Adipocyte (in vitro differentiated cells): ENCODE measurements around the gene MPZL1.
A peak's percentile ranks its signal among the peaks of the same experiment; 100 is the strongest.

Experiments
- DNase-seq: peaks from one replicate; pipeline ENCODE4 v3.0.0-alpha.2; 2015; ENCODE audit warnings: low read depth
- H3K27me3 ChIP-seq: replicated peaks from 2 replicates; pipeline ENCODE4 v1.7.0; 2013; ENCODE audit warnings: mild to moderate bottlenecking, low read length, moderate library complexity; ENCODE audit not compliant: control insufficient read depth, insufficient read depth
- H3K36me3 ChIP-seq: 2 replicates; pipeline ENCODE4 v1.7.0; 2013; ENCODE audit warnings: low read length, mild to moderate bottlenecking, moderate library complexity; ENCODE audit not compliant: control insufficient read depth, insufficient read depth, severe bottlenecking
- H3K4me1 ChIP-seq: 2 replicates; pipeline ENCODE4 v1.7.0; 2013; ENCODE audit warnings: mild to moderate bottlenecking, low read length, moderate library complexity; ENCODE audit not compliant: control insufficient read depth, insufficient read depth
- H3K4me3 ChIP-seq: 2 replicates; pipeline ENCODE4 v1.7.0; 2013; ENCODE audit warnings: mild to moderate bottlenecking, low read length, moderate library complexity
- H3K9ac ChIP-seq: 2 replicates; pipeline ENCODE4 v1.7.0; 2013; ENCODE audit warnings: mild to moderate bottlenecking, low read length, moderate library complexity
- H3K9me3 ChIP-seq: 2 replicates; pipeline ENCODE4 v1.7.0; 2013; ENCODE audit warnings: mild to moderate bottlenecking, low read length, moderate library complexity; ENCODE audit not compliant: control insufficient read depth

MPZL1 gene

GRCh38 chr1:167770127-167770526, 48.3 kb downstream of the MPZL1 start:
- peaks cover 2% of the 10 kb centered on the region for H3K4me1 ChIP-seq
- H3K4me3 ChIP-seq, result no peak overlapping the region
- H3K36me3 ChIP-seq, result peaks cover 91% of the 10 kb centered on the region
- H3K27me3 ChIP-seq, result no peaks in the 10 kb centered on the region
- H3K9ac ChIP-seq, result no peak overlapping the region
- no peaks in the 10 kb centered on the region for H3K9me3 ChIP-seq
- DNase-seq, result no peak

GRCh38 chr1:167772436-167772835, 50.7 kb downstream of the MPZL1 start:
- no peak for DNase-seq
- H3K36me3 ChIP-seq, result peaks cover 90% of the 10 kb centered on the region
- H3K4me3 ChIP-seq, result no peak overlapping the region

DNA sequence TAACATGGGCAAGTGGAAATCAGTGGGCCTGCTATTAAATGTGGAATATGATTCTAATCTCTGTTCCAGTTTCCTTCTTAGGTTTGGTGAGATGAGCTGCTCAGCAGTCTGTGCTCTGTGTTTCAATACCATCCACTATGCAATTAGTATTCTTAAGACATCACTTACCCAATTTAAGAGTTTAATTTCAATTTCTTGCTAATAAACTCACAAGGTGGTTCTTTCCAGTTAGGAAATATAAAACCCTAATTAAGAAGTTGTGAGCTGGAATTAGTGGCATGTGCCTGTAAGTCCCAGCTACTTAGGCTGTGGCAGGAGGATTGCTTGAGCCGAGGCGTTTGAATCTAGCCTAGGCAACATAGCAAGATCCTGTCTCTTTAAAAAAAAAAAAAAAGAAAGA, 51.7 kb downstream of the MPZL1 start:
- Histone ChIP-seq H3K9ac (no peak overlapping the region), H3K4me3 (no peak overlapping the region), H3K4me1 (peaks cover 9% of the 10 kb centered on the region), H3K9me3 (no peaks in the 10 kb centered on the region), H3K27me3 (no peaks in the 10 kb centered on the region), H3K36me3 (peaks cover 87% of the 10 kb centered on the region)
- no peak for DNase-seq

More at GRCh38 chr1:167772436-167772835, 50.7 kb downstream of the MPZL1 start:
- Histone ChIP-seq H3K27me3 (no peaks in the 10 kb centered on the region), H3K9ac (no peak overlapping the region), H3K4me1 (peaks cover 9% of the 10 kb centered on the region), H3K9me3 (no peaks in the 10 kb centered on the region)

DNA sequence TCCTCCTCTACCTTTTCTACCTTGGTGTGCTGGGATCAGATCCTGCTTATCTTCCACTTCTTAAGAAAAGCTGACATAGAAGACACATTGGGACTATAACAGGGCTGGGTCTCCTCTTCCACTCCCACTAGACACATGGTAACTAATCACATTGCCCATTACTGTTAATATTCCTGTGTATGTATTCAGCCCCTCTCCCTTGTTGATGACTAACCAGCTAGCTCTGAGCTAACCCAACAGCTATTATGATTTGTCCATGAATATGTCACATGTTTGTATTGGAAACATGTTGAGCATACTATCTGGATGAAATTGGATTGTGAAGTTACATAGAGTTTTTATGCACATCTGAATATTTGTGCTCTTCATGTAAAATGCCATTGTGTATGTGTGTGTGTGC, 52.9 kb downstream of the MPZL1 start:
- H3K27me3 ChIP-seq, result no peaks in the 10 kb centered on the region
- no peak overlapping the region for H3K9ac ChIP-seq
- H3K9me3 ChIP-seq, result no peaks in the 10 kb centered on the region
- peaks cover 83% of the 10 kb centered on the region for H3K36me3 ChIP-seq
- H3K4me1 ChIP-seq, result peaks cover 9% of the 10 kb centered on the region
- DNase-seq, result no peak
- H3K4me3 ChIP-seq, result no peak overlapping the region

- DNase-seq, result peak; percentile 31
- H3K27me3 ChIP-seq, result no peaks in the 10 kb centered on the region
- peaks cover 81% of the 10 kb centered on the region for H3K36me3 ChIP-seq
- H3K9ac ChIP-seq, result no peak overlapping the region
- no peak overlapping the region for H3K4me3 ChIP-seq
- no peaks in the 10 kb centered on the region for H3K9me3 ChIP-seq
- H3K4me1 ChIP-seq, result peaks cover 9% of the 10 kb centered on the region
These were observed 53.4 kb downstream of the MPZL1 start for GRCh38 chr1:167775178-167775577.

DNA sequence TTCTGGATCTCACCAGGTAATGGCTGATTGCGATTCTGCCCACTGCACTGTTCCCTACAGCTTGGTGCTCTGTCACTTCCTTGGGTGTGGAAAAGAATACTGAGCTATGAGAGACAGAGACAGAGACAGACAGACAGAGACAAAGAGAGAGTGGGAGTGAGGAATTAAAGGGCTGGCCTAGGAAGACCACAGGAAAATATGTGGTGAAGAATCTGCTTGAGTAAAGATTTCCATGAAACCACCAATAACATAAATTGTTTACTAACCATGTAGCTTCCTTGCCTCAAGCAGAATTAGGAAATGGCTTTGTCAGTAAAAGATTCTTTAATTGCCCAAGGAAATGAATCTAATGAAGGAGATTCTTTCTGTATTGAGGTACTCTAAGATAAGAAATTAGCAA, 54.4 kb downstream of the MPZL1 start:
- H3K27me3 ChIP-seq, result no peaks in the 10 kb centered on the region
- DNase-seq, result peak; percentile 65
- peaks cover 9% of the 10 kb centered on the region for H3K4me1 ChIP-seq
- H3K9ac ChIP-seq, result no peak overlapping the region
- H3K9me3 ChIP-seq, result no peaks in the 10 kb centered on the region
- peaks cover 84% of the 10 kb centered on the region for H3K36me3 ChIP-seq
- H3K4me3 ChIP-seq, result no peak overlapping the region

GRCh38 chr1:167776616-167777268, 55.0 kb downstream of the MPZL1 start:
- peaks cover 83% of the 10 kb centered on the region for H3K36me3 ChIP-seq
- peak; percentile 33 for DNase-seq
- no peak overlapping the region for H3K9ac ChIP-seq
- no peaks in the 10 kb centered on the region for H3K27me3 ChIP-seq
- H3K4me1 ChIP-seq, result peaks cover 9% of the 10 kb centered on the region
- no peak overlapping the region for H3K4me3 ChIP-seq
- H3K9me3 ChIP-seq, result no peaks in the 10 kb centered on the region

- H3K9me3 ChIP-seq, result no peaks in the 10 kb centered on the region
These were observed 55.5 kb downstream of the MPZL1 start for GRCh38 chr1:167777269-167777650.

GRCh38 chr1:167781558-167781957, 59.8 kb downstream of the MPZL1 start:
- H3K9me3 ChIP-seq, result no peaks in the 10 kb centered on the region
- H3K4me3 ChIP-seq, result no peak overlapping the region
- no peaks in the 10 kb centered on the region for H3K27me3 ChIP-seq
- no peak for DNase-seq
- H3K4me1 ChIP-seq, result no peaks in the 10 kb centered on the region
- H3K36me3 ChIP-seq, result peaks cover 59% of the 10 kb centered on the region
- no peak overlapping the region for H3K9ac ChIP-seq

More at GRCh38 chr1:167777269-167777650, 55.5 kb downstream of the MPZL1 start:
- H3K27me3 ChIP-seq, result no peaks in the 10 kb centered on the region
- H3K9ac ChIP-seq, result no peak overlapping the region
- H3K36me3 ChIP-seq, result peaks cover 77% of the 10 kb centered on the region
- H3K4me1 ChIP-seq, result peaks cover 9% of the 10 kb centered on the region
- DNase-seq, result no peak
- no peak overlapping the region for H3K4me3 ChIP-seq

DNA sequence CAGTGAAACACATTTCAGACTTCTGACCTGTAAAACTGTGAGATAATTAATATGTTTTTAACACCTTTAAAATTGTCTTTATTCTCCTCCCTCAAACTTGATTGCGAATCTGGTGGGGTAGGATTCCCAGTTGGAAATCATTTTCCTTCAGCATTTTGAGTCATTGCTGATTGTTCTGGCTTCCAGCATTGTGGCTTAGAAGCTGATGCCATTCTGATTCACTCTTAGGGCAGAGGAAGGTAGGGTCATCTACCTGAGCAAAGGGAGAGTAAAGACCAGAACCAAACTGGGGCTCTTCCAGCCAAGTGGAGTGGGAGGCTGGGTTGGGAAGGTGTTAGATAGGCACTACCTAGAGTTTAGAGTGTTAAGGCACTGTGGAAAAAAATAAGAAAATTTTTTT, 61.2 kb downstream of the MPZL1 start:
- Histone ChIP-seq H3K36me3 (peaks cover 59% of the 10 kb centered on the region), H3K9me3 (no peaks in the 10 kb centered on the region), H3K27me3 (no peaks in the 10 kb centered on the region)

DNA sequence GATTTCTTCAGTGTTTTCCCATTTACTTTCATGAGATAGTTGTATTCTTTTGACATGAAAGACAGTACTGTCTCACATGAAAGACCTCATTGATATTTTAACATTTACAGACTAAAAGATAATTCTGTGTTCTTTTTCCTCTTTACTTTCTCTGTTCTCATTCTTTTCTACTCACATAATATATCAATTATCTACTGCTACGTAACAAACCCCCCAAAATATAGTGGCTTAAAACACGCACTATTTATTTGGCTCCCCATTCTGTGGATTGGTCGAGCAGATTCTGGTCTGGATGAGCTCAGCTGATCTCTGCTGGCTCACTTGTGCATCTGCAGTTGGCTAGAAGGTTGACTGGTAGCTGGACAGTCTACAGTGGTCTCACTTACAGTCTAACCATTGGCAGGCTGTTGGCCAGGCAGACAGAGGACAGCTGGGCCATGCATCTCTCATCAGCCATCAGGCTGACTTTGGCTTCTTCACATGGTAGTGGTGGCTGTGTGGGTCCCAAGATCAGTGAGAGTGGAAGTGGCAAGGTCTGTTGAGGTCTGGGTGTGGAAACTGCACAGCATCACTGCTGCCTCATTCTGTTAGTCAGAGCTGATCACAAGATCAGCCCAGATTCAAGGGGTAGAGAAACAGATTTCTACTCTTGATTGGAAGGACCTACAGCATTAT, 63.2 kb downstream of the MPZL1 start:
- no peak for DNase-seq
- no peak overlapping the region for H3K9ac ChIP-seq
- H3K9me3 ChIP-seq, result no peaks in the 10 kb centered on the region
- H3K36me3 ChIP-seq, result peaks cover 66% of the 10 kb centered on the region
- no peaks in the 10 kb centered on the region for H3K27me3 ChIP-seq
- no peaks in the 10 kb centered on the region for H3K4me1 ChIP-seq
- no peak overlapping the region for H3K4me3 ChIP-seq

More for the DNA sequence above, 61.2 kb downstream of the MPZL1 start:
- no peaks in the 10 kb centered on the region for H3K4me1 ChIP-seq
- DNase-seq, result no peak
- H3K9ac ChIP-seq, result no peak overlapping the region
- H3K4me3 ChIP-seq, result no peak overlapping the region
